Trophoblast cell (in vitro differentiated cells and primary cell): ENCODE data around the gene COL11A2.
A peak's percentile ranks its signal among the peaks of the same experiment; 100 is the strongest.

Source experiments
- DNase-seq, 2 donors: peaks; one replicate each; pipeline ENCODE4 v3.0.0-alpha.2; 2016
- H2AFZ ChIP-seq: 2 replicates; pipeline ENCODE4 v1.6.1; 2013; ENCODE audit warnings: low read length, moderate library complexity, mild to moderate bottlenecking; ENCODE audit not compliant: insufficient read depth, poor library complexity
- H2AK5ac ChIP-seq: 2 replicates; pipeline ENCODE4 v1.6.1; 2013; ENCODE audit warnings: mild to moderate bottlenecking, low read length
- H2BK120ac ChIP-seq: 2 replicates; pipeline ENCODE4 v1.6.1; 2013; ENCODE audit warnings: low read length, mild to moderate bottlenecking, moderate library complexity; ENCODE audit not compliant: insufficient read depth, poor library complexity
- H2BK12ac ChIP-seq: 2 replicates; pipeline ENCODE4 v1.6.1; 2013; ENCODE audit warnings: mild to moderate bottlenecking, low read length, moderate library complexity
- H2BK5ac ChIP-seq: 2 replicates; pipeline ENCODE4 v1.6.1; 2013; ENCODE audit warnings: low read length, low read depth, moderate library complexity, mild to moderate bottlenecking; ENCODE audit not compliant: poor library complexity
- H3K14ac ChIP-seq: 2 replicates; pipeline ENCODE4 v1.6.1; 2013; ENCODE audit warnings: mild to moderate bottlenecking, low read length
- H3K18ac ChIP-seq: 2 replicates; pipeline ENCODE4 v1.6.1; 2013; ENCODE audit warnings: mild to moderate bottlenecking, low read length
- H3K23ac ChIP-seq: 2 replicates; pipeline ENCODE4 v1.6.1; 2013; ENCODE audit warnings: low read length
- H3K27ac ChIP-seq: 2 replicates; pipeline ENCODE4 v1.5.1; 2013; ENCODE audit warnings: low read depth, mild to moderate bottlenecking, inconsistent platforms, low read length, moderate library complexity
- H3K27me3 ChIP-seq: 2 replicates; pipeline ENCODE4 v1.6.1; 2013; ENCODE audit warnings: inconsistent platforms, mild to moderate bottlenecking, low read length, moderate library complexity; ENCODE audit not compliant: insufficient read depth
- H3K36me3 ChIP-seq, 2 experiments: 1 replicate in 1 of 2; 2 replicates in 1 of 2; pipeline ENCODE4 v1.6.1; 2013; ENCODE audit warnings: low read length in 2 of 2, mild to moderate bottlenecking in 2 of 2, moderate library complexity in 1 of 2; ENCODE audit not compliant: insufficient read depth in 2 of 2, control insufficient read depth in 1 of 2
- H3K4ac ChIP-seq: 2 replicates; pipeline ENCODE4 v1.6.1; 2013; ENCODE audit warnings: low read depth, mild to moderate bottlenecking, low read length, moderate library complexity
- H3K4me1 ChIP-seq, 2 experiments: 1 replicate in 1 of 2; 2 replicates in 1 of 2; pipeline ENCODE4 v1.6.1; 2013; ENCODE audit warnings: low read length in 2 of 2, mild to moderate bottlenecking in 2 of 2, moderate library complexity in 1 of 2; ENCODE audit not compliant: insufficient read depth in 2 of 2, control insufficient read depth in 1 of 2
- H3K4me2 ChIP-seq: 2 replicates; pipeline ENCODE4 v1.6.1; 2013; ENCODE audit warnings: inconsistent platforms, mild to moderate bottlenecking, low read length, moderate library complexity
- H3K4me3 ChIP-seq: 2 replicates; pipeline ENCODE4 v1.5.1; 2013; ENCODE audit warnings: mild to moderate bottlenecking, low read depth, low read length, inconsistent platforms
- H3K79me1 ChIP-seq: one replicate; pipeline ENCODE4 v1.6.1; 2013; ENCODE audit warnings: low read length
- H3K79me2 ChIP-seq: 2 replicates; pipeline ENCODE4 v1.6.1; 2013; ENCODE audit warnings: low read length, mild to moderate bottlenecking; ENCODE audit not compliant: control insufficient read depth, insufficient read depth, poor library complexity
- H3K9ac ChIP-seq: 2 replicates; pipeline ENCODE4 v1.6.1; 2013; ENCODE audit warnings: mild to moderate bottlenecking, low read length
- H3K9me3 ChIP-seq: 2 replicates; pipeline ENCODE4 v1.6.1; 2013; ENCODE audit warnings: low read depth, mild to moderate bottlenecking, control low read depth, inconsistent platforms, low read length; ENCODE audit not compliant: insufficient read depth
- H4K12ac ChIP-seq: 2 replicates; pipeline ENCODE4 v1.6.1; 2013; ENCODE audit warnings: low read depth, mild to moderate bottlenecking, low read length, moderate library complexity
- H4K8ac ChIP-seq: 2 replicates; pipeline ENCODE4 v1.6.1; 2013; ENCODE audit warnings: low read depth, mild to moderate bottlenecking, low read length, moderate library complexity
- H4K91ac ChIP-seq: one replicate; pipeline ENCODE4 v1.6.1; 2013; ENCODE audit warnings: low read depth, mild to moderate bottlenecking, low read length, moderate library complexity
- WGBS: extraction: QIAGEN DNeasy Blood & Tissue Kit; methylation state at CpG from one replicate; pipeline ENCODE4 v1.1.7; 2013; ENCODE audit warnings: missing lambda C conversion rate; ENCODE audit not compliant: insufficient read length, insufficient coverage; ENCODE audit errors: extremely low coverage; 5-methylcytosine and 5-hydroxymethylcytosine counted together

COL11A2 gene

DNA sequence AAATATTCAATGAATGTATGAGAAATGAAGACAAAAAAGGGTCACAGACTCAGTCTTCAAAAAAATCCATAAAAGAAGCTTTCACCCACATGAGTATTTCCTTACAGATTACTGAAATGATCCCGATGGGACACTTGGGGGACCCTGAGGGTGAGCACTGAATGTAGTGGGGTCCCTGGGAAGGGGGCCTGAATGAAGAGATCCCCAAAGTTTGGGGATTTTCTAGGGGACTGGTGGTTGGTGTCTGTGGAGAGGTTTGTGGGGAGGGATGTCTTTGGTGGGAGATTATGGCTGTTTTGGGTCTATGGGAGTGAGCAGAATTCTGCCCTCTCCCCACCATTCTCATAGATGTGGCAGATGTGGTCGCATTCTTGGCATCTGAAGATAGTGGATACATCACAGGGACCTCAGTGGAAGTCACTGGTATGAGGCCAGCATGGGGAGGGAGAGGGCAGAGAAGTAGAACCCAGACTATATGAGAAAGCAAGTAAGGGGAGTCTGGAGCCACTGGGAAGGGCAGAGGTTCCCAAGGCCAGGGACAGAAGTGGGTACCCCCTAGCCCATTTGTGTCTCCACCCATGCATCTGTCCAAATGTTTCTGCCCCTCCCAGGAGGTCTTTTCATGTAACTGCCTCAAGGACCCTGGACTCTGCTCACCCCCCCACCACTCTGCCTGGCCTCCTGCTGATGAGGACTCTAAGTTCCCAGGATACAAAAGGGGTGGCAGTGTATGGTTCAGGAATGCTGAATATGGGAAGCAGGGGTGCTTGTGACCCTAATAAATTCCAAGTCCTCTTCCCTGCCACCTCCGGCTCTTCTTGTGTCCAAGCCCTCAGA is 14.0 kb upstream of the COL11A2 start:
- no peak overlapping the region for H3K9ac ChIP-seq
- H3K27me3 ChIP-seq = no peaks in the 10 kb centered on the region
- no peak overlapping the region for H2BK120ac ChIP-seq
- H2AFZ ChIP-seq = no peak overlapping the region
- no peak overlapping the region for H3K23ac ChIP-seq
- no peak for DNase-seq
- no peak overlapping the region for H4K8ac ChIP-seq
- no peak overlapping the region for H3K4me3 ChIP-seq
- peaks cover 17% of the 10 kb centered on the region for H3K79me1 ChIP-seq
- no peak overlapping the region for H4K91ac ChIP-seq
- no CpG with 5 or more reads among the region's 3 CpGs for WGBS
- no peak overlapping the region for H3K14ac ChIP-seq
- no peak overlapping the region for H3K4ac ChIP-seq
- no peak overlapping the region for H2BK12ac ChIP-seq
- peaks cover 5% of the 10 kb centered on the region for H3K9me3 ChIP-seq
- peaks cover 17% of the 10 kb centered on the region for H3K79me2 ChIP-seq
- no peak overlapping the region for H4K12ac ChIP-seq
- H3K4me1 ChIP-seq = peaks cover 20 to 36% of the 10 kb centered on the region in 2 experiments
- no peak overlapping the region for H2AK5ac ChIP-seq
- no peak overlapping the region for H2BK5ac ChIP-seq
- H3K4me2 ChIP-seq = no peak overlapping the region
- H3K36me3 ChIP-seq = peaks cover 29 to 37% of the 10 kb centered on the region in 2 experiments
- no peak overlapping the region for H3K27ac ChIP-seq
- no peak overlapping the region for H3K18ac ChIP-seq

- H3K4ac ChIP-seq = no peak overlapping the region
- no peak overlapping the region for H3K4me3 ChIP-seq
- no peak overlapping the region for H3K27ac ChIP-seq
- H3K9me3 ChIP-seq = peaks cover 6% of the 10 kb centered on the region
- H3K27me3 ChIP-seq = no peaks in the 10 kb centered on the region
- H3K9ac ChIP-seq = no peak overlapping the region
- H3K4me2 ChIP-seq = peak overlapping the region; percentile 95
- H2BK120ac ChIP-seq = no peak overlapping the region
- H3K4me1 ChIP-seq = peaks cover 20 to 37% of the 10 kb centered on the region in 2 experiments
- no peak overlapping the region for H4K91ac ChIP-seq
- H3K79me1 ChIP-seq = peaks cover 22% of the 10 kb centered on the region
- H2BK5ac ChIP-seq = no peak overlapping the region
- no peak overlapping the region for H3K23ac ChIP-seq
- no CpG with 5 or more reads among the region's 17 CpGs for WGBS
- H4K12ac ChIP-seq = no peak overlapping the region
- H2AK5ac ChIP-seq = no peak overlapping the region
- H2AFZ ChIP-seq = no peak overlapping the region
- H3K18ac ChIP-seq = no peak overlapping the region
- DNase-seq = peak; percentile 27 to 46
- peaks cover 22% of the 10 kb centered on the region for H3K79me2 ChIP-seq
- no peak overlapping the region for H3K14ac ChIP-seq
- no peak overlapping the region for H2BK12ac ChIP-seq
- H4K8ac ChIP-seq = no peak overlapping the region
- H3K36me3 ChIP-seq = peaks cover 30 to 37% of the 10 kb centered on the region in 2 experiments
Observed at GRCh38 chr6:33205191-33206026, 13.1 kb upstream of the COL11A2 start.

DNA sequence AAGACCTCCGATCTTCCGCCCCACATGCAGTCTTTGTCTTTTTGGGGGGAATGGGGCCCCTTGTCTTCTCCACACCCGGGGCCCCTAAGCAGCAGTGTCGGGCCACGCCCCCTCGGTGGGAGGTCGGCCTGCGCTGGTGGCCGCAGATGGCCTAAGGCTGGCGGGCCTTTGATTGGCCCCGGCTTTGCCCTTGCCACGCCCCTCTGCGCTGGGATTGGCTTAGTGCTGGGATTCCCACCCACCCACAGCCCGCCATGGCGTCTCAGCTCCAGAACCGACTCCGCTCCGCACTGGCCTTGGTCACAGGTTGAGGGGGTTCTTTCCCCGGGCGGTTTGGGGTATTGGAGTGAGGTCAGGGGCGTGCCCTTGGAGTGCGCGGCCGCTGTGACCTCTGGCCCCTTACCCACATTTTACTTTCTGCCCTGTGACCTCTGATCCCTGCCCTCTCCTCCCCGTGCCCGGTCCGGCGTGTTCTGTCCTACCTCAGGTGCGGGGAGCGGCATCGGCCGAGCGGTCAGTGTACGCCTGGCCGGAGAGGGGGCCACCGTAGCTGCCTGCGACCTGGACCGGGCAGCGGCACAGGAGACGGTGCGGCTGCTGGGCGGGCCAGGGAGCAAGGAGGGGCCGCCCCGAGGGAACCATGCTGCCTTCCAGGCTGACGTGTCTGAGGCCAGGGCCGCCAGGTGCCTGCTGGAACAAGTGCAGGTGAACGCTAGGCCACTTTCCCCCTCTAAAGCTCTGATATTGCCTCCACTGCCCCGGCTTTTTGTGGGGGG is 12.3 kb upstream of the COL11A2 start, which contains the start of gene HSD17B8:
Gene HSD17B8 (plus strand): TSS at position 241 of the 776 bp plus-strand sequence. CDS start 14 bp downstream, at position 255.
- peak within 1 kb of the TSS; percentile 16 for H3K27ac ChIP-seq
- peak within 1 kb of the TSS; percentile 75 for H3K4me3 ChIP-seq
- peak within 1 kb of the TSS; percentile 11 for H3K4ac ChIP-seq
- peak within 1 kb of the TSS; percentile 27 for H2AFZ ChIP-seq
- H3K9me3 ChIP-seq = peaks cover 4% of the 10 kb centered on the region
- peak within 1 kb of the TSS; percentile 39 for H2AK5ac ChIP-seq
- peak within 1 kb of the TSS; percentile 1 for H3K9ac ChIP-seq
- H2BK120ac ChIP-seq = peak within 1 kb of the TSS; percentile 7
- H4K91ac ChIP-seq = peak within 1 kb of the TSS; percentile 31
- H3K23ac ChIP-seq = no peak within 1 kb of the TSS
- WGBS = no CpG with 5 or more reads among the region's 48 CpGs
- H3K79me2 ChIP-seq = peaks cover 27% of the 10 kb centered on the region
- no peak within 1 kb of the TSS for H2BK12ac ChIP-seq
- peaks cover 26 to 30% of the 10 kb centered on the region in 2 experiments for H3K36me3 ChIP-seq
- H3K27me3 ChIP-seq = no peaks in the 10 kb centered on the region
- H3K4me1 ChIP-seq = peaks cover 21 to 39% of the 10 kb centered on the region in 2 experiments
- peak within 1 kb of the TSS; percentile 57 for H3K18ac ChIP-seq
- H3K4me2 ChIP-seq = peak within 1 kb of the TSS; percentile 95
- H2BK5ac ChIP-seq = no peak within 1 kb of the TSS
- H3K79me1 ChIP-seq = peaks cover 26% of the 10 kb centered on the region
- H3K14ac ChIP-seq = peak within 1 kb of the TSS; percentile 50
- peak; percentile 91 to 94 for DNase-seq
- H4K12ac ChIP-seq = peak within 1 kb of the TSS; percentile 17
- H4K8ac ChIP-seq = peak within 1 kb of the TSS; percentile 54

DNA sequence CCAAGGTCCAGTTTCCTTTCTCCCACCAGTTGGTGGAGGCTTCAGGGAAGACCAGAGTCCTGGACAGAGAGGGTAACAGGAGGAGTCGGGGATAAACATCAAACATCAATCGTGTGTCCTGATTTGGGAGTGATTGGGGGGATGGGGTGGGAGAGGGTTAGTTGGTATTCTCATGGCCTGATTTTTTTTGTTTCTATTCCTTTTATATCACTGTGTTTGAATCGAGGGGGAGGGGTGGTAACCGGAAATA is 11.8 kb upstream of the COL11A2 start:
- Histone ChIP-seq H3K27me3 (no peaks in the 10 kb centered on the region), H3K4me3 (no peak overlapping the region), H4K8ac (no peak overlapping the region), H2BK5ac (no peak overlapping the region), H2BK12ac (no peak overlapping the region), H3K79me2 (peaks cover 27% of the 10 kb centered on the region), H3K4ac (no peak overlapping the region), H2AFZ (no peak overlapping the region), H3K14ac (no peak overlapping the region), H3K9me3 (peaks cover 3% of the 10 kb centered on the region), H3K27ac (no peak overlapping the region), H3K79me1 (peaks cover 26% of the 10 kb centered on the region), H3K18ac (no peak overlapping the region), H2BK120ac (no peak overlapping the region), H3K36me3 (peaks cover 24 to 28% of the 10 kb centered on the region in 2 experiments), H3K9ac (no peak overlapping the region), H2AK5ac (no peak overlapping the region), H3K4me1 (peaks cover 24 to 42% of the 10 kb centered on the region in 2 experiments), H3K23ac (no peak overlapping the region), H3K4me2 (peak overlapping the region; percentile 24), H4K12ac (no peak overlapping the region), H4K91ac (no peak overlapping the region)
- WGBS = no CpG with 5 or more reads among the region's 4 CpGs
- DNase-seq = no peak
